Activated T-helper 17 cell treated with anti-CD3 and anti-CD28 coated beads, Interleukin-2, amount 50 U/mL, for 72 hours (primary cell): Measurements from ENCODE around the gene EDDM13. TPM values are rescaled to one million over a fixed set of nuclear protein-coding genes. Genes with fewer than 3 reads are reported as not detected.
"Not testable (repeated sequence)": the region's sequence is repeated elsewhere in the genome, so short reads cannot be mapped to it uniquely, and the experiment has no call there.

Experiments
- ATAC-seq: fragments of 150-1000 bp; cut with Tn5 transposase; replicated peaks from 2 replicates; pipeline ENCODE4 v1.10.0; 2021; ENCODE audit warnings: mild to moderate bottlenecking, moderate library complexity
- H3K27ac Mint-ChIP-seq: one replicate; pipeline ENCODE4 v1.8.0; 2022; ENCODE audit warnings: mixed read lengths
- H3K27me3 Mint-ChIP-seq: one replicate; pipeline ENCODE4 v1.8.0; 2022; ENCODE audit warnings: mixed read lengths
- H3K36me3 Mint-ChIP-seq: one replicate; pipeline ENCODE4 v1.8.0; 2022; ENCODE audit warnings: low read depth, mild to moderate bottlenecking, mixed read lengths
- H3K4me1 Mint-ChIP-seq: one replicate; pipeline ENCODE4 v1.8.0; 2022; ENCODE audit warnings: mixed read lengths
- H3K4me3 Mint-ChIP-seq: one replicate; pipeline ENCODE4 v1.8.0; 2022; ENCODE audit warnings: mild to moderate bottlenecking, mixed read lengths
- H3K9me3 Mint-ChIP-seq: one replicate; pipeline ENCODE4 v1.8.0; 2022; ENCODE audit warnings: mixed read lengths
- total RNA-seq, 2 donors: library from RNA; stranded (reverse); gene quantifications; one replicate each; pipeline ENCODE4 v1.2.3, GENCODE V29; 2022

The EDDM13 gene
- total RNA-seq, 2 donors from 2014 or later, result 1.0 TPM

DNA sequence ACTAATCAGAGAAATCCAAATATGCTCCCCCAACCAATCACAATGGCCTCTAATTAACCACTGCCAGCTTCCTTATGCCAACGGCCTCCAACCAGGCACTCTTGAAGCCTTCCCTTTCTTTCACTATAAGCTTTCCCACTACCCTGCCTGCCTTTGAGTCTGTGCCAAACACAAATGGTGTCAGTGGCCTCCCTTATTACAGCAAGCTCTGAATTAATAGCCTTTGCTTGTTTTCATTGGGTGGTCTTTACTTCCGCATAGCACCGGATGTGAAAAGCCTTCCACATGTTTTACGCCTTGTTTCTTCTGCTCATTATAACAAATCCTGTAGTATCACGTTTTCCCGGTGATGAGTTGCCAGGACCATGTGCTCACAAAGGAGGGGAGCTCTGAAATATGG lies 1.4 kb upstream of the EDDM13 start:
- no peak for ATAC-seq
- no peak overlapping the region for H3K4me3 Mint-ChIP-seq

DNA sequence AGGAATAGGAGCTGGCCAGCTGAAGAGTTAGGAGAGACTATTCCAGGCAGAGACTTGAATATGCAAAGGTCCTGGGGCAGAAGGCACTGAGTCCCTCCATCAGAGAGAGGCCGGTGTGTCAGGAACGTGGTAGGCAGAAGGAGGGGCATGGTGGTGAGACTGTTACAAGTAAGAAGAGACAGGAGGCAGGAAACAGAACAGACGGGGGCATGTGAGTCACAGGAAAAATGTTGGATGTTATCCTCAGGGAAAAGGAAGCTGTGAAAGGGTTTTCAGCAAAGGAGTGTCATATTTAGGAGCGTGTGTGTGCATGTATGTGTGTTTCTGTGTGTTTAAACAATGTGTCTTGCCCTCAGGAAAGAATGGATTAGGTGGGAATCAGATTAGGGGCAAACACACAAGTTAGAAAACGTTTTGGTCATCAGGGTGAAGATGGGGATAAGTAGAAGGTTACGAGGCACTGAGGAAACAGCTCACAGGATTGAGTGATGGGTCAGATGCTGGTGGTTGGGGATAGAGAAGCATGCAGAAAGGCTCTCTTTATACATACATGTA lies 1.1 kb downstream of the EDDM13 start:
- H3K4me3 Mint-ChIP-seq, result no peak overlapping the region
- no peak for ATAC-seq
- no peaks in the 10 kb centered on the region for H3K27me3 Mint-ChIP-seq
- H3K27ac Mint-ChIP-seq, result no peak overlapping the region
- H3K4me1 Mint-ChIP-seq, result no peaks in the 10 kb centered on the region
- no peaks in the 10 kb centered on the region for H3K36me3 Mint-ChIP-seq
- H3K9me3 Mint-ChIP-seq, result no peaks in the 10 kb centered on the region

More for the DNA sequence above, 1.4 kb upstream of the EDDM13 start:
- Mint-ChIP-seq H3K27me3 (no peaks in the 10 kb centered on the region), H3K4me1 (no peaks in the 10 kb centered on the region), H3K9me3 (no peaks in the 10 kb centered on the region), H3K27ac (no peak overlapping the region), H3K36me3 (no peaks in the 10 kb centered on the region)

DNA sequence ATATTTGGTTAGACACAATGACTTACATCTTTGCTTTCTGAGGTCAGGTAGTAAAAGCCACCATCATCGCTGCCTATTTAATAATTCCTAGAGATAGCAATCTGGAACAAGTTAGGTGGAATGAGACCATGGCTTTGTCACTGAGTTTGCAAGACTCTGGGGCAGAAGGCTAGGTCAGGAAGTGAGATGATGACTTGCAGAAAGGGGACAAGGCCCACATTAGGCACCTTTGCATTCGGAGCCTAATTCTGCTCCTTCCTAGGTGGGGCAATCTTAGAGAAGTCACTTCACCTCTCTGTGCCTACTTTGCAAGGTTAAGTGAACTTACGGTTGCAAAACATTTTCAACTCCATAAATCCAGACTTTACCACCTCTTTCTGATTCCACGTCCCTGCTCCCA lies 10.3 kb downstream of the EDDM13 start:
- no peak for ATAC-seq
- H3K36me3 Mint-ChIP-seq, result no peaks in the 10 kb centered on the region
- H3K27me3 Mint-ChIP-seq, result no peaks in the 10 kb centered on the region
- H3K9me3 Mint-ChIP-seq, result no peaks in the 10 kb centered on the region
- no peaks in the 10 kb centered on the region for H3K4me1 Mint-ChIP-seq
- no peak overlapping the region for H3K4me3 Mint-ChIP-seq
- no peak overlapping the region for H3K27ac Mint-ChIP-seq

DNA sequence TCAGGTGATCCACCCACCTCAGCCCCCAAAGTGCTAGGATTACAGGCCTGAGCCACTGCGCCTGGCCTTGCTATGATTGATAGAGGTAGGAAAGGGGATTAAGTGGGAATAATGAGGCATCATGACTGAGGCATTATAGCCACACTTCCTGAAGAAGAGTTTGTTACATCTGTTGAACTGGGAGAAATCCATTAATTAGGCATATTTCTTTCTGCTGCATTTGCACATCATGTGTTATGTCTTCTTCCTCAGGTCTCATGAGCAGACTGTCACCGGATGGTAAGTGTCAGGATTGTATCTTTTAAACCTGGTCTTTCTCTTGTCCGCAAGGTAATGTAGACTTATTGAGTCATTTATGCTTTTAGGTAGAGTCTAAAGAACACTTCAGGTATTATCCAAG lies 12.2 kb downstream of the EDDM13 start:
- H3K4me3 Mint-ChIP-seq, result no peak overlapping the region
- ATAC-seq, result no peak

DNA sequence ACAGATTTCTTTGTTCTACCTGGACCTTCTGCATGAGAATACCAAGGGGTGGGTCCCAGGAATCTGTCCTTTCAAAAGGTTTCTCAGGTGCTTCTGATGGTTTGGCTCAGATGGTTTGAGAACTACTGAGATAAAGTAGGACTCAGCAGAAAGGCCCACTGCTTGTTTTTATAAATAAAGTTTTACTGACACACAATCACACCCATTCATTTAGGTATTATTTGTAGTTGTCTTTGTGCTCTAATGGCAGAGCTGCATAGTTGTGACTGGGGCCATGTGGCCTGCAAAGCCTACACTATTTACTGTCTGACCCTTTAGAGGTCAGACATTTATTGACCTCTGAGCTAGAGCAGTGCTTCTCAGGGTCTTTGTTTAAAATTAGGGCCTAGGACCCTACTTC lies 17.6 kb downstream of the EDDM13 start:
- Mint-ChIP-seq H3K9me3 (no peaks in the 10 kb centered on the region), H3K27me3 (no peaks in the 10 kb centered on the region), H3K4me1 (no peaks in the 10 kb centered on the region), H3K36me3 (peaks cover 7% of the 10 kb centered on the region), H3K4me3 (no peak overlapping the region), H3K27ac (no peak overlapping the region)
- no peak for ATAC-seq

More for the DNA sequence above, 12.2 kb downstream of the EDDM13 start:
- no peaks in the 10 kb centered on the region for H3K27me3 Mint-ChIP-seq
- no peaks in the 10 kb centered on the region for H3K4me1 Mint-ChIP-seq
- H3K27ac Mint-ChIP-seq, result no peak overlapping the region
- no peaks in the 10 kb centered on the region for H3K36me3 Mint-ChIP-seq
- H3K9me3 Mint-ChIP-seq, result no peaks in the 10 kb centered on the region

DNA sequence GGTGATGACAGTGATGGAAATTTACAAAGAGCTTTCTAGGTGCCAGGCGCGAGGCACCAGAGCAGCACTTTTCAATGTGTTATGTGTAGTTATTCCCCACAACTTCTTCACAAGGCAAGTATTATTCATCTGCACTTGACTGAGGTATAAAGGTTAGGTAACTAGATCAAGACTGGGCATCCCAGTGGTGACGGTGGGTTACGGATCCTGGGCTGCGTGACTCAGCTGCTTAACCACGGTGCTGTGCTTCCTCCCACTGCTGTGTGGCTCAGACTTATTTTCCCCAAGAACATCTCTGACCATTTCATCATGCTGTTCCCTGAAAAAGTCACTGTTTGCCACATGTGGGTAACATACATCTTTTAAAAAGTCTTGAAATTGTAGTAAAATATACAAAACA lies 19.3 kb downstream of the EDDM13 start:
- peak; percentile 80 for ATAC-seq
- Mint-ChIP-seq H3K4me1 (no peaks in the 10 kb centered on the region), H3K4me3 (no peak overlapping the region), H3K27ac (no peak overlapping the region), H3K27me3 (no peaks in the 10 kb centered on the region), H3K36me3 (peaks cover 14% of the 10 kb centered on the region), H3K9me3 (no peaks in the 10 kb centered on the region)

DNA sequence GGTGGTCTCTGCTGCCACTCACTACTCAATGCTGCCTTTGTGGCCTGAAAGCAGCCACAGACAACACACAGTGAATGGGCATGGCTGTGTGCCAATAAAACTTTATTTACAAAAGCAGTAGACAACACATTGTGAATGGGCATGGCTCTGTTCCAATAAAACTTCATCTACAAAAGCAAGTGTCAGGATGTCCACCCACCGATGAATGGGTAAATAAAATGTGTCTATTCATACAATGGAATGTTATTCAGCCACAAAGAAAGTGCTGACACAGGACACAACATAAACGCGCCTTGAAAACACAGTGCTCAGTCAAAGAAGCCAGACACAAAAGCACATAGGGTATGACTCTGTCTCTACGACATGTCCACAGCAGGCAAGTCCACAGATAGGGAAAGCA lies 22.0 kb downstream of the EDDM13 start:
- Mint-ChIP-seq H3K4me1 (no peaks in the 10 kb centered on the region), H3K27me3 (no peaks in the 10 kb centered on the region), H3K27ac (no peak overlapping the region), H3K4me3 (no peak overlapping the region), H3K36me3 (peaks cover 17% of the 10 kb centered on the region), H3K9me3 (no peaks in the 10 kb centered on the region)
- ATAC-seq, result no peak

DNA sequence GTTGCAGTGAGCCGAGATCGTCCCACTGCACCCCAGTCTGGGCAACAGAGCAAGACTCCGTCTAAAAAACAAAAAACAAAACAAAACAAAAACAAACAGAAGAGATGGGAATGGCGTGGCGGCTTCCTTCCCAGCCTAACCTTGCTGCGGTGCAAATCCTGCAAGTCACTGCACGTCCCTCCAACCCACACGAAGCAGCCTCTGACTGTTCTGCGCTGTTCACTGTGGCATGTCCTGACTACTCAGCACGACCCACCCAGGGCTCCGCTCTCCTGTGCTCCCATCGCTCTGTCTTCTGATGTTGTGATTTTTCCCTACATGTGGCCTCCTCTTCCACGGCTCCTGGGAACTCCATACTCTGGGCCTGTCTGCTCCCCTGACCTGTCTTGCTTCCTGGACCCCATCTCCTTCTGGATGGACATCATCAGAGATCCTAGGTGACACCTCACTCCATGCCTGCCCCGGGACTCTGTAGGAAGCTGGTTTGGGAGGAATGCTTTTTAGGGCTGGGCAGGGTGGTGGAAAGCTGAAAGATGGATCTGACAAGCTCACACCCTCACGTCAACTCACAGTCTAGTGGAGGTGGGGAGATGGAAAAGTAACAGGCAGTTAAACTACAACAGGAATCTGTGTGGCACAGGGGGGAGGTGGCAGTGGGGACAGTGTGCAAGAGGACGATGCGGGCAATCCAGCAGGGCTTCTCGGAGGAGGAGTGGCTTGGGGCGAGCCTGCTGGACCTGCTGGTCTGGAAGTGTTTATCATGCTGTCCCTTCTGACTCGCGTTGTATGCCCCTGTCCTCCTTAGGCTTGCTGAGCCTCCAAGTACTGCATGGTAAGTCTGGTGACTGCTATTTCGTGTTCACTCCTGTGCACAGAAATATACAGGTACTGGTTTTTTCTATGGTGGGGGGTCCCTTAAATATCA lies 23.2 kb downstream of the EDDM13 start:
- no peaks in the 10 kb centered on the region for H3K4me1 Mint-ChIP-seq
- H3K9me3 Mint-ChIP-seq, result no peaks in the 10 kb centered on the region
- H3K36me3 Mint-ChIP-seq, result peaks cover 17% of the 10 kb centered on the region
- ATAC-seq, result no peak
- H3K27ac Mint-ChIP-seq, result no peak overlapping the region
- H3K27me3 Mint-ChIP-seq, result no peaks in the 10 kb centered on the region
- no peak overlapping the region for H3K4me3 Mint-ChIP-seq

DNA sequence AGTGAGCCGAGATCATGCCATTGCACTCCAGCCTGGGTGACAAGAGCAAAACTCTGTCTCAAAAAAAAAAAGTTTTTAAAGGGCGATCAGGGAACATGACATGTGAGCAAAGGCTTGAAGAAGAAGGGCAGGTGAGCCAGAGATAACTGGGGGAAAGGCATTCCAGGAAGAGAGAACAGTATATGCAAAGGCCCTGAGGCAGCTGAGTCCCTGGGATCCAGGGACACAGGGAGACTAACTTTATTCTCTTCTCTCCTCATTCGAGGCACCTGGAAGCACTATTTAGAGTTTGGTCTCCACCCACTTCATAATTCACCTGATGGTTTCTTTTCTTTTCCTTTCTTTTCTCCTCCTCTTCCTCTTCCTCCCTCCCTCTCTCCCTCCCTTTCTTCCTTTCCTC lies 24.5 kb downstream of the EDDM13 start:
- no peak overlapping the region for H3K4me3 Mint-ChIP-seq
- H3K36me3 Mint-ChIP-seq, result peaks cover 17% of the 10 kb centered on the region
- H3K9me3 Mint-ChIP-seq, result peaks cover 3% of the 10 kb centered on the region
- no peak for ATAC-seq
- no peaks in the 10 kb centered on the region for H3K27me3 Mint-ChIP-seq
- H3K27ac Mint-ChIP-seq, result no peak overlapping the region
- H3K4me1 Mint-ChIP-seq, result peaks cover 7% of the 10 kb centered on the region

DNA sequence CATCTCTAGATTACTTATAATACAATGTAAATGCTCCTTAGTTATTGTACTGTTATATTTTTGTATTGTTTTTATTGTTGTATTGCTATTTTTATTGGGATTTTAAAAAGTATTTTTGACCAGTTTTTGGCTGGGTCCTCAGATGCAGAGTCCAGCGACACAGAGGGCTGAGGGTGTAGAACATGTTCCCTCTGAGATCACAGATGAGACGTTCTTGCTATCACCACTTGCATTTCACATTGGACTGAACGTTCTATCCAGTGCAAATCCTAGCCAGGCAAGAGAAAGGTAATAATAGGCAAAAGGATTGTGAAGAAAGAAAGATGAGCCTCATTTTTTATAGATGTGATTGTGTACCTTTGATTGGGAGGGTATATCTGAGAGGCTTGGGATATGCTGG lies 27.1 kb downstream of the EDDM13 start:
- Mint-ChIP-seq H3K4me3 (no peak overlapping the region), H3K4me1 (peaks cover 21% of the 10 kb centered on the region), H3K27me3 (no peaks in the 10 kb centered on the region), H3K36me3 (peaks cover 12% of the 10 kb centered on the region), H3K27ac (peak overlapping the region; percentile 33), H3K9me3 (peaks cover 3% of the 10 kb centered on the region)
- no peak for ATAC-seq

DNA sequence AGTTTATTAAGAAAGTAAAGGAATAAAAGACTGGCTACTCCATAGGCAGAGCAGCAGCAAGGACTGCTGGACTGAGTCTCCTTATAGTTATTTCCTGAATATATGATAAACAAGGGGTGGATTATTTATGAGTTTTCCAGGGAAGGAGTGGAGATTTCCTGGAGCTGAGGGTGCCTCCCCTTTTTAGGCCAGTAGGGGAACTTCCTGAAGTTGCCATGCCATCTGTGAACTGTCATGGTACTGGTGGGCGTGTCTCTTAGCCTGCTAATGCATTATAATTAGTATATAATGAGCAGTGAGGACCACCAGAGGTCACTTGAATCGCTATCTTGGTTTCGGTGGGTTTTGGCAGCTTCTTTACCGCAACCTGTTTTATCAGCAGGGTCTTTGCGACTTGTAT lies 28.6 kb downstream of the EDDM13 start:
- H3K9me3 Mint-ChIP-seq, result peaks cover 3% of the 10 kb centered on the region
- peaks cover 9% of the 10 kb centered on the region for H3K36me3 Mint-ChIP-seq
- peak overlapping the region; percentile 90 for H3K27ac Mint-ChIP-seq
- ATAC-seq, result no peak
- peaks cover 29% of the 10 kb centered on the region for H3K4me1 Mint-ChIP-seq
- H3K4me3 Mint-ChIP-seq, result peak overlapping the region; percentile 57
- no peaks in the 10 kb centered on the region for H3K27me3 Mint-ChIP-seq

DNA sequence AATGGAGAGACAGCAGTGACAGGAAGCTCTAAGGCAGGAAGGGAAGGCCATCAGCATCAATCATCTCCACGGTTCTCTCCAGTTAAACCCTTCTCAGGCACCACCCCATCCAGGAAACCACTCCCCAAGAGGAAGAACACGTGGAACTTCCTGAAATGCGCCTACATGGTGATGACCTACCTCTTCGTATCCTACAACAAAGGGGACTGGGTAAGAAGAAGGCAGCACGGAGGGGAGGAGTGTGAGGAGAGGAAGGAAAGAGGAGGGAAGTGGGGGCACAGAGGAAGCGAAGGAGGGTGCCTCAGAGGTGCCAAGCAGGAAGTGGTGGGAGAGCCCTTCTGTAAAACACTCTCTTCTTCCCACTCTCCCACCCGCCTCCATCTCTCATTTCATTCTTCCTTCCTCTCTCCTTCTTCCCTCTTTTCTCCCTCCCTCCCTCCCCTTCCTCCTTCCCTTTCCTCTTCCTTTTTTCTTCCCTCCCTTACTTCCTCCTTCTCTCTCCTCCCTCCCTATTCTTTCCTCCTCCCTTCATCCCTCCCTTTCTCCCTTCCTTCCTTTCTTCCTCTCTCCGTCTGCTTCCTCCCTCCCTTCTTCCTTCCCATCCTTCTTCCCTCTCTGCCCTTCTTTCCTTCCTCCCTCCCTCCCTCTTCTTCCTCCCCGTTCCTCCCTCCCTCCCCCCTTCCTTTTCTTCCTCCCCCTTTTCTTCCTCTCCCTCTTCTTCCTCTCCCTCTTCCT lies 29.5 kb downstream of the EDDM13 start:
- H3K36me3 Mint-ChIP-seq, result peaks cover 2% of the 10 kb centered on the region
- peak overlapping the region; percentile 57 for H3K4me3 Mint-ChIP-seq
- no peaks in the 10 kb centered on the region for H3K27me3 Mint-ChIP-seq
- H3K4me1 Mint-ChIP-seq, result peaks cover 29% of the 10 kb centered on the region
- peaks cover 3% of the 10 kb centered on the region for H3K9me3 Mint-ChIP-seq
- peak; percentile 61 for ATAC-seq
- H3K27ac Mint-ChIP-seq, result peak overlapping the region; percentile 90

DNA sequence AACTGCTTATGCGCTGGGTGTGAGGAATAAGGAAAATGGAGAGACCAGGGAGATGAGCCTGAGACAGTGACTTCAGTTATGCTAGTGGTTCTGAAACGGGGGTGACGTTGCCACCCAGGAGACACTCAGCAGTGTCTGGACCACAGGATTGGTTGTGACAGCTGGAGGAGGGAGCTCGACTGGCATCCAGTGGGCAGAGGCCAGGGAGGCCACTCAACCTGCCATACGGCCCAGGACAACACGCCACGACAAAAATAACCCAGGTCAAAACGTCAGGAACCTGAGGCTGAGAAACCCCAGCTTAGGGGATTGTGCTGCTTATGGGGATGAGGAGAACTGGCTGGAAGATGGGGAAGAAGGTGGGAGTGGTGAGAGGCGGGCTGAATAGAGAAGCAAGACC lies 31.7 kb downstream of the EDDM13 start:
- Mint-ChIP-seq H3K9me3 (peaks cover 3% of the 10 kb centered on the region), H3K36me3 (peaks cover 4% of the 10 kb centered on the region), H3K27me3 (no peaks in the 10 kb centered on the region), H3K27ac (peak overlapping the region; percentile 23), H3K4me1 (peaks cover 29% of the 10 kb centered on the region), H3K4me3 (no peak overlapping the region)
- no peak for ATAC-seq

DNA sequence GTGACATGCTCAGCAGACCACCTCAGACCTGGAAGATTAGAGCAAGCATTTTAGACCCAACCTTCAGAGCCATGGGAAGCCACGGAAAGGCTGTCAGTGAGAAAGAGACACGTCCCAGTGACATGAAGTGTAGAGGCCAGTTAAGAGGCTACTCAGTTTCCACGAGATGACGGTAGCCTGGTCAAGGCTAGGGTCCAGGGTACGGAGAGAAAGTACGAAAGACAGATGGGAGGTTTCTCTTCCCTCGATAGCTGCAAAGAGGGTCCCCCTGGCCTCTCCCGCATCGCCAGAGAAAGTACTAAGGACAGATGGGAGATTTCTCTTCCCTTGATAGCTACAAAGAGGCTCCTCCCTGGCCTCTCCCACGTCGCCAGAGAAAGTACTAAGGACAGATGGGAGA lies 33.5 kb downstream of the EDDM13 start:
- ATAC-seq, result no peak

DNA sequence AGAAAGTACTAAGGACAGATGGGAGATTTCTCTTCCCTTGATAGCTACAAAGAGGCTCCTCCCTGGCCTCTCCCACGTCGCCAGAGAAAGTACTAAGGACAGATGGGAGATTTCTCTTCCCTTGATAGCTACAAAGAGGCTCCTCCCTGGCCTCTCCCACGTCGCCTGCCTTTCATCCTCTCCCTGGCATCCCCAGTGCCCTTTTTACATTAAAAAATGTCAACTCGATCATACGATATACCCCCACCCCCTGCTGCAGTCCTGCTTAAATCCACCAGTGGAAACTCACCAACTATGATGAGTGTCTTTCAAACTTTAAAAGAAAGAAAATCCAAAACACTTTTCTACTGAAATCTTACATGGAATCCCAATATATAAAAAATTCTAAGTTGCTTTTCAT lies 34.5 kb downstream of the EDDM13 start:
- not testable (repeated sequence) for H3K9me3 Mint-ChIP-seq, H3K27me3 Mint-ChIP-seq, H3K27ac Mint-ChIP-seq, H3K4me3 Mint-ChIP-seq, ATAC-seq
- H3K36me3 Mint-ChIP-seq, result peaks cover 15% of the 10 kb centered on the region
- H3K4me1 Mint-ChIP-seq, result peaks cover 21% of the 10 kb centered on the region

More for the DNA sequence above, 33.5 kb downstream of the EDDM13 start:
- H3K4me3 Mint-ChIP-seq, result no peak overlapping the region
- H3K9me3 Mint-ChIP-seq, result peaks cover 3% of the 10 kb centered on the region
- peaks cover 5% of the 10 kb centered on the region for H3K36me3 Mint-ChIP-seq
- no peak overlapping the region for H3K27ac Mint-ChIP-seq
- no peaks in the 10 kb centered on the region for H3K27me3 Mint-ChIP-seq
- H3K4me1 Mint-ChIP-seq, result peaks cover 29% of the 10 kb centered on the region
